T-helper 2 cell treated with Interferon-gamma antibody and Interleukin-4, amounts not matched to agents 5 μg/mL and 100 μg/mL, for 36 hours (primary cell): ENCODE results near the gene ZSWIM6.

Source experiments
- DNase-seq: peaks from one replicate; pipeline ENCODE4 v3.0.0; 2021; ENCODE audit warnings: low spot score
- H3K27ac Mint-ChIP-seq: one replicate; pipeline ENCODE4 v1.8.0; 2021; ENCODE audit warnings: mild to moderate bottlenecking, mixed read lengths
- H3K27me3 Mint-ChIP-seq: one replicate; pipeline ENCODE4 v1.8.0; 2021; ENCODE audit warnings: low read depth, mixed read lengths
- H3K36me3 Mint-ChIP-seq: one replicate; pipeline ENCODE4 v1.8.0; 2021; ENCODE audit warnings: low read depth, mixed read lengths
- H3K4me1 Mint-ChIP-seq: one replicate; pipeline ENCODE4 v1.8.0; 2021; ENCODE audit warnings: low read depth, mixed read lengths
- H3K4me3 Mint-ChIP-seq: one replicate; pipeline ENCODE4 v1.8.0; 2022; ENCODE audit warnings: mild to moderate bottlenecking, moderate library complexity, mixed read lengths
- H3K9me3 Mint-ChIP-seq: one replicate; pipeline ENCODE4 v1.8.0; 2021; ENCODE audit warnings: mixed read lengths

ZSWIM6 gene

GRCh38 chr5:61455179-61456006, 123.3 kb downstream of the ZSWIM6 start:
- DNase-seq, result no peak
- H3K4me3 Mint-ChIP-seq, result no peak overlapping the region
- H3K27me3 Mint-ChIP-seq, result no peaks in the 10 kb centered on the region
- peaks cover 4% of the 10 kb centered on the region for H3K4me1 Mint-ChIP-seq
- H3K27ac Mint-ChIP-seq, result no peak overlapping the region
- H3K9me3 Mint-ChIP-seq, result no peaks in the 10 kb centered on the region
- H3K36me3 Mint-ChIP-seq, result no peaks in the 10 kb centered on the region

DNA sequence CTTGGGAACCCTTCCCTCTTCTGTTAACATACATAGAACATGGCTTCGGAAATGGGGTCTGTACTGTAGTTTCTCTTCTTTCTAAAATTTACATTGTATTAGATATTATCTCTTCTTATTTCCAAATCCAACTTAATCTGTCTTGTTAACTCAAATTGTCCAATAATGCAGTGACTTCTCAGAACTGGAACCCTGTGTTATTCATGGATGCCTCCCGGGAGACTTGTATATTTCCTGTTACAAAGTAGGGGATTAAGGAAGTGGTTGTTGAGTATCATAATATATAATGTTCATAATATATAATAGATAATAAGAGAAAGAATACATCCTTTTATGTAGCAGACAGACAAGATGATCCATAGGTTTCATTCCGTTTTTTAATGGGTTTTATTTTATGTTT, 128.4 kb downstream of the ZSWIM6 start:
- no peaks in the 10 kb centered on the region for H3K36me3 Mint-ChIP-seq
- H3K9me3 Mint-ChIP-seq, result no peaks in the 10 kb centered on the region
- no peaks in the 10 kb centered on the region for H3K27me3 Mint-ChIP-seq
- H3K27ac Mint-ChIP-seq, result no peak overlapping the region
- peaks cover 4% of the 10 kb centered on the region for H3K4me1 Mint-ChIP-seq
- no peak overlapping the region for H3K4me3 Mint-ChIP-seq
- no peak for DNase-seq

GRCh38 chr5:61461417-61461816, 129.4 kb downstream of the ZSWIM6 start:
- no peaks in the 10 kb centered on the region for H3K36me3 Mint-ChIP-seq
- H3K27ac Mint-ChIP-seq, result no peak overlapping the region

GRCh38 chr5:61461926-61462325, 129.9 kb downstream of the ZSWIM6 start:
- no peaks in the 10 kb centered on the region for H3K27me3 Mint-ChIP-seq
- H3K36me3 Mint-ChIP-seq, result no peaks in the 10 kb centered on the region
- DNase-seq, result no peak
- no peaks in the 10 kb centered on the region for H3K9me3 Mint-ChIP-seq
- H3K4me3 Mint-ChIP-seq, result no peak overlapping the region
- H3K27ac Mint-ChIP-seq, result no peak overlapping the region
- peaks cover 4% of the 10 kb centered on the region for H3K4me1 Mint-ChIP-seq

More at GRCh38 chr5:61461417-61461816, 129.4 kb downstream of the ZSWIM6 start:
- no peaks in the 10 kb centered on the region for H3K27me3 Mint-ChIP-seq
- no peaks in the 10 kb centered on the region for H3K9me3 Mint-ChIP-seq
- no peak overlapping the region for H3K4me3 Mint-ChIP-seq
- DNase-seq, result no peak
- H3K4me1 Mint-ChIP-seq, result peaks cover 4% of the 10 kb centered on the region

DNA sequence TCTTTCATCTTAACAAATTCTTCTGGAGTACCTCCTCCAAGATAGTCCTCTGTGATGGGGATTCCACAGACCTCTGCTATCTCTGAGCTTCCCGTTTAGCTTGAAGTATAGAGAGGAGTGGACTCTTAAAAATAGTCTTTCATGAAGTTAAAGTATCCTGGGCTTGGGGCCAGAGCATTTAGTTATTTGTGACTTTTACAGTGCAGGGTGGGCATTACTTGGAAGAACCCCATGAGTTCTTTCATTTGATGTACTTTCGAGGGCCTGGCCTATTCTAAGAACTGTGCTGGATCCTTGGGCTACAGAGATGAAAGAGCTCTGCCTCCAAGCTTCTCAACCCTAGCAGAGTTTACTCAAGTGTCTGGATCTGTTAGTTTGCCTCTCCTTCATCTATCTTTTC, 131.5 kb downstream of the ZSWIM6 start:
- Mint-ChIP-seq H3K27ac (no peak overlapping the region), H3K27me3 (no peaks in the 10 kb centered on the region), H3K4me1 (peaks cover 4% of the 10 kb centered on the region), H3K4me3 (no peak overlapping the region), H3K36me3 (no peaks in the 10 kb centered on the region), H3K9me3 (no peaks in the 10 kb centered on the region)
- no peak for DNase-seq

DNA sequence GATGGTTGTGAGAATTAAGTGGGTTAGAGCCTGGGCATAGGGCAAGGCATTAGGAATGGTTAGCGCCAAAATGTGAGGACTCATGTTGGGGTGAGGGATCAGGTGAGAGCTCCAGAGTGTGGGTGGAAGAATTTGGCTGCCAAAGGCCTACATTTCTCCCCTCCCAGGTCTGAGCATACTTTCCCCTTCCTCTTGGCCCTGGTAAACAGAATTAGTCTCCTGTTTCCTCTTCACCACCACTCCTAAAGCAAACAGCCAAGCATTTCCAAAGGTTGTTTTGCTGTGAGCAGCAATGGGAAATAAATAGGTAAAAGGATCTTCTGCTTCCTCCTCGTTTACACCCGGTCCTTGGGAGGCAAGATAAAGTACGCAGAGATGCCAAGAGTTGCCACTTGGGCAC, 132.5 kb downstream of the ZSWIM6 start:
- no peak overlapping the region for H3K4me3 Mint-ChIP-seq
- no peaks in the 10 kb centered on the region for H3K27me3 Mint-ChIP-seq
- H3K27ac Mint-ChIP-seq, result no peak overlapping the region
- no peaks in the 10 kb centered on the region for H3K36me3 Mint-ChIP-seq
- H3K9me3 Mint-ChIP-seq, result no peaks in the 10 kb centered on the region
- DNase-seq, result no peak
- no peaks in the 10 kb centered on the region for H3K4me1 Mint-ChIP-seq

DNA sequence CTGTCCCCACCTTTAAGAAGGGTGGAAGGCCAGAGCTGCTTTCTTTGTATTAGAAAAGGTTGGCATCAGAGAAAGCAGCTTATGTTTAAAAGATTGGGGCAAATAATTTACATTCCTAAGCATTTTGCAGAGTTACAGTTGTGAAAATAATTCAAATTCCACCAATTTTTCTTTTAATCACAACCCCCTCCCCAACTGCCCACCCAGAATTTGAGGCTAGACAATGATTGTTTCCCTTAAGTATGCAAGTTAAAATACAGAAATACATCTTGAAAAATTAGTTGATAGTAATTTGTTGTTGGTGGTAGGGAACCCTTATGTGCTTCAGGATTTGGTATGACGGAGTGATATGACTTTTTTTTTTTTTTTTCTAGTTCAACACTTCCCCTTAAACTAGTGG, 133.0 kb downstream of the ZSWIM6 start:
- Mint-ChIP-seq H3K36me3 (no peaks in the 10 kb centered on the region), H3K27me3 (no peaks in the 10 kb centered on the region), H3K27ac (no peak overlapping the region), H3K9me3 (no peaks in the 10 kb centered on the region), H3K4me3 (no peak overlapping the region), H3K4me1 (no peaks in the 10 kb centered on the region)
- no peak for DNase-seq

DNA sequence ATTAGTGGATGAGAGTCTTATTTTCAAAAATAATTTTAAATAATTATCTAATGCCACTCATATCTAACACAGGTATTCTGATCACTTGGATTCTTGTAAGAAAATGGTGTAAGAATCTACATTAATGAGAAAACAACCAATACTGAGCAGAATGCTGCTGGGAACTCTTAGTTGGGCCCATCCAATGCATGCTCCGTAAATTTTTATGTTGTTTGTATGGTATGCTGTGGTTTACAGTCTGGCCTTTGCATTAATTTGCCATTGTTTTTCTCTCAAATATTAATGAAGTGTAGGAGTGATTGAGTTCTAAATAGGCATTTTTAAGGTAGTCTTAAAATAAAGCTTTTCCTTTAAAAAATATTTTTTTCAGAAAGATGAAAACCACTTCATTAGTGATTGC, 133.4 kb downstream of the ZSWIM6 start:
- Mint-ChIP-seq H3K36me3 (no peaks in the 10 kb centered on the region), H3K27ac (no peak overlapping the region), H3K9me3 (no peaks in the 10 kb centered on the region), H3K27me3 (no peaks in the 10 kb centered on the region), H3K4me3 (no peak overlapping the region), H3K4me1 (no peaks in the 10 kb centered on the region)
- no peak for DNase-seq

- Mint-ChIP-seq H3K9me3 (no peaks in the 10 kb centered on the region), H3K4me3 (no peak overlapping the region), H3K27me3 (no peaks in the 10 kb centered on the region), H3K36me3 (no peaks in the 10 kb centered on the region), H3K27ac (no peak overlapping the region), H3K4me1 (no peaks in the 10 kb centered on the region)
- no peak for DNase-seq
These were observed 134.0 kb downstream of the ZSWIM6 start for GRCh38 chr5:61466017-61466416.

GRCh38 chr5:61467766-61468482, 135.9 kb downstream of the ZSWIM6 start:
- no peak for DNase-seq
- Mint-ChIP-seq H3K36me3 (no peaks in the 10 kb centered on the region), H3K4me1 (peaks cover 3% of the 10 kb centered on the region), H3K9me3 (no peaks in the 10 kb centered on the region), H3K27me3 (no peaks in the 10 kb centered on the region), H3K4me3 (no peak overlapping the region), H3K27ac (no peak overlapping the region)

DNA sequence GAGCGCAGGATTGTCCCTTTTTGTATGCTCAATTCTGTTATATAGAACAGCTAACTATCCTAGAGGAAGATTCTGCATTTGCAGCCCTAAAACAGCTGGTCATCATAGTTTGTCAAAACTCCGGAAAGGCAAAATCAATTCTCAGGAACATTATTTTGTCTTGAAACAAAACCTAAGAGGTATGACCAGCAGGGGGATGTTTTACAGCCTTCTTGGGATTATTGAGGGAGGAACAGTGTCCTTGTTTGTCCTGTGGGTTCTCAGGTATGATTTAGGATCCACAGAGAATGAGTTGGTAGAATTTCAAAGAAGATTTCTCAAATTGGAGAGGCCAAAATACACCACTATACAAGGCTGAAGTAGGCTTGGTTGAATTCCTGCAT, 136.4 kb downstream of the ZSWIM6 start:
- Mint-ChIP-seq H3K4me3 (no peak overlapping the region), H3K27ac (no peak overlapping the region), H3K4me1 (peaks cover 3% of the 10 kb centered on the region), H3K36me3 (no peaks in the 10 kb centered on the region), H3K27me3 (no peaks in the 10 kb centered on the region), H3K9me3 (no peaks in the 10 kb centered on the region)
- no peak for DNase-seq

DNA sequence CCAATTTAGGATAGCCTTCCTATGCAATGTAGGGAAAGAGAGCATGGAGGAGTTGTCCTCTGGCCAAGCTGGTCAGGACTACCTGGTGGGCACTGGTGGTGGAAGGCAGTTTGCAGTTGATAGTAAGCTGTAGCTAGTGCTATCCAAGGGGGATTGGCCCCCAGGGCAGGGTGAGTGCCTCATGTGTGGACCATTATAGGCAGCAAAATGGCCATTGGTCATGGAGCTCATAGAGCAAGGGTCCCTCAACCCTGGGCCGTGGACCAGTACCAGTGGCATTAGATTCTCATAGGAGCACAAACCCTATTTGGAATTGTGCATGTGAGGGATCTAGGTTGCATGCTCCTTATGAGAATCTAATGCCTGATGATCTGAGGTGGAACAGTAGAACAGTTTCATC, 139.3 kb downstream of the ZSWIM6 start:
- H3K9me3 Mint-ChIP-seq, result no peaks in the 10 kb centered on the region
- H3K27ac Mint-ChIP-seq, result no peak overlapping the region
- no peaks in the 10 kb centered on the region for H3K27me3 Mint-ChIP-seq
- H3K4me3 Mint-ChIP-seq, result no peak overlapping the region
- peaks cover 3% of the 10 kb centered on the region for H3K4me1 Mint-ChIP-seq
- no peaks in the 10 kb centered on the region for H3K36me3 Mint-ChIP-seq
- no peak for DNase-seq

- H3K27ac Mint-ChIP-seq, result no peak overlapping the region
- no peaks in the 10 kb centered on the region for H3K9me3 Mint-ChIP-seq
- no peak for DNase-seq
- H3K4me1 Mint-ChIP-seq, result peaks cover 3% of the 10 kb centered on the region
- no peak overlapping the region for H3K4me3 Mint-ChIP-seq
- H3K36me3 Mint-ChIP-seq, result no peaks in the 10 kb centered on the region
- H3K27me3 Mint-ChIP-seq, result no peaks in the 10 kb centered on the region
These were observed 140.3 kb downstream of the ZSWIM6 start for GRCh38 chr5:61472172-61472958.

- Mint-ChIP-seq H3K27ac (no peak overlapping the region), H3K36me3 (no peaks in the 10 kb centered on the region), H3K27me3 (no peaks in the 10 kb centered on the region), H3K9me3 (no peaks in the 10 kb centered on the region), H3K4me1 (peaks cover 3% of the 10 kb centered on the region), H3K4me3 (no peak overlapping the region)
- DNase-seq, result no peak
These were observed 142.7 kb downstream of the ZSWIM6 start for GRCh38 chr5:61474746-61475145.
